ENCODE data around the gene CYB5B.

The CYB5B gene

DNA sequence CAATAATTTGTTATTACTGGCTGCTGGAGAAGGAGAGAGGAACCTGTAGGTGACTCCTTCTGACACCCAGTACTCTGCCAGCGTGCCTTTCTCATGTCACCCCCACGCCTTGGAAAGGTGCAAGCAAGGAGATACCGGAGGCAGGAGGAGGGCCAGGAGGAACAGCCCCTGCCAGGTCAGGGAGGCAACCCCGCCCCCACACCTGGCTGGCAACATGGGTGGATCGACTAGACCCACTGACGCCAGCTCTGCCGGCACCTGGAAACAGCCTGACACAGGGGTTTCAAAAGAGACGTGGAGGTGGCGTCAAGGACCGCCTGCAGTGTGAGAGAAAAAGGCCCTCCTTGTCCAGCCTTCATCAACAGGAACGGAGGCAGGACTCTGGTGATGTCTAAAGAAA lies 62.3 kb downstream of the CYB5B start:
- DNase-seq (ENCODE audit: low spot score): no peak

DNA sequence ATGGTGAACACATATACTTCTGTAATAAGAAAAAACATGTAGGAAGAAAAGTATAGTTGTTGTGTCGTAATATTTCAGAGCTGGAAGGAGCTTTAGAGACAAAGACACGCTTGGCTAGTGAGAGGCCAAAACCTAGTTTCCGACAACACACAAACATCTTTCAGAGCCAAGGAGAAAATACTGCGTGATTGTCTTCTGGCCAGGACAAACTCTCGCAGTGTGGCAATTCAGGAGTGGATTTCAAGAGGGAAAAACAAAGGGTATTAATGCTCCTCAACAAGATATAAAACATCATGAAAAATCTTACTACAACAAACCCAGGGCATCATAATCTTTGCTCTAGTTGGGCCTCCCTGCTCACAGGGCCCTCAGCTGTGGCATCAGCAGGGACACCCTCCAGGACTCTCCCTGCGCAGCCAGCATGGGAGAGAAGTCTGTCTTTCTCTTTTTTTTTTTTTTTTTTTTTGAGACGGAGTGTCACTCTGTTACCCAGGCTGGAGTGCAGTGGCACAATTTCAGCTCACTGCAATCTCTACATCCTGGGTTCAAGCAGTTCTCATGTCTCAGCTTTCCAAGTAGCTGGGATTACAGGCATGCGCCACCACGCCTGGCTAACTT lies 66.4 kb downstream of the CYB5B start:
- peak; percentile 51 for DNase-seq (ENCODE audit: low spot score)

DNA sequence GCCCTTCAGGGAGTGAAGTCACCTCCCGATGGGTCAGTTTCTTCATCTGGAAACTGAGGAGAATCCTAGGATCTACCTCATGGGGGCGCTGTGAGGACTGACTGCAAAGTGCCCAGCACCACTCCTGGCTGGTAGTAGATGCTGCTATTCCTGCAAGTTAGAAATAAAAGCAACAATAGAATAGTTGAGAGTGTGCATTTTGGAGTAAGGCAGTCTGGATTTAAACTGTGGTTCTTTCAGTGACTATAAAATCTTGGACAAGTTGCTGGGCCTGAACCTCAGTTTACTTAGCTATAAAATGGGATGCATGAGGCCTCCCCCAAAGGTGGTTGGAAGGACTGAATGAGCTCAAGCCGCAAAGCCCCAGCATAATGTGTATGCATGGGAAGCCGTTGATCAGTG lies 70.6 kb downstream of the CYB5B start:
- DNase-seq (ENCODE audit: low spot score): no peak

DNA sequence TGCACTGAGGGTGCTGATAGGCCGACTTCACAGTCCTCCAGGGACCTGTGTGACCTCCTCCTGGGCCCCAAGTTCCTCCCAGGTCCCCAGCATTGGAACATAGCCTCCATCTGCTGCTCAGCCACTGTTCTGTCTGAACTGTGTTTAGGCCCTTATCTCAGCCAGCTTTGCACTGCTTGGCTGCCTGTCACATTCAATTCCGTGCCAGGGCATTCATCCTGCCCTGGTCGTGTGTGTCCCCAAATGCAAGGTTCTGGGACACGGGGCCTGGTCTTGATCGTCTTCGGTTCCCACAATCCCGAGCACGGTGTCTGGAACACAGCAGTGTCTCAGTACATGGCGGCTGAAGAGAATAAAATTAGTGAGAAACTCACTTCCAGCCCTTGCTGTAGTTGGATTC lies 71.4 kb downstream of the CYB5B start:
- no peak for DNase-seq (ENCODE audit: low spot score)

DNA sequence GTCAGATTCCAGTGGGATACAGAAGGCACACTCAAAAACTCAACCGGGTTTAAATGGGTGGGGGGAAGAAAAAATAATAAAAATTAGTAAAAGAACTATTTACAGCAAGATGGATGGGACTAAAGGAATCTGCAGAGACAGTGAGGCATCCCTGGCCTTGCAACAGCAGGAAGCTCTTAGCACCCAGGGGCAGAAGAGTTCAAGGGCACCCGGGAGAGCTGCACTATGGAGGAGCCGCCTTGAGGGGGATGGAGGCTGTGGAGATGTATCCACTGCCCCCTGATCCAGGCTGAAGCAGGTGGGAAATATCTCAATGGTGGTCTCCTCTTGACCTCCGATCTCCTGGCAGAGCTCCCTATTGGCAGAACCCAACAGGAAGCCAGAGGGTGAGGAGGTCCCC lies 72.0 kb downstream of the CYB5B start:
- no peak for DNase-seq (ENCODE audit: low spot score)

DNA sequence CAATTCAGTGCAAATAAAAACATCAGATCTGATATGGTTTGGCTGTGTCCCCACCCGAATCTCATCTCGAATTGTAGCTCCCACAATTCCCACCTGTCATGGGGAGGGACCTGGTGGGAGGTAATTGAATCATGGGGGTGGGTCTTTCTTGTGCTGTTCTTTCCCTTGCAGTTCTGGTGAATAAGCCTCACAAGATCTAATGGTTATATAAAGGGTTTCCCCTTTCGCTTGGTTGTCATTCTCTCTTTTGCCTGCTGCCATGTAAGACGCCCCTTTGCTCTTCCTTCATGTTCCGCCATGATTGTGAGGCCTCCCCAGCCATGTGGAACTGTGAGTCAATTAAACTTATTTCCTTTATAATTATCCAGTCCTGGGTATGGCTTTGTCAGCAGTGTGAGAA lies 72.5 kb downstream of the CYB5B start:
- DNase-seq (ENCODE audit: low spot score): no peak

DNA sequence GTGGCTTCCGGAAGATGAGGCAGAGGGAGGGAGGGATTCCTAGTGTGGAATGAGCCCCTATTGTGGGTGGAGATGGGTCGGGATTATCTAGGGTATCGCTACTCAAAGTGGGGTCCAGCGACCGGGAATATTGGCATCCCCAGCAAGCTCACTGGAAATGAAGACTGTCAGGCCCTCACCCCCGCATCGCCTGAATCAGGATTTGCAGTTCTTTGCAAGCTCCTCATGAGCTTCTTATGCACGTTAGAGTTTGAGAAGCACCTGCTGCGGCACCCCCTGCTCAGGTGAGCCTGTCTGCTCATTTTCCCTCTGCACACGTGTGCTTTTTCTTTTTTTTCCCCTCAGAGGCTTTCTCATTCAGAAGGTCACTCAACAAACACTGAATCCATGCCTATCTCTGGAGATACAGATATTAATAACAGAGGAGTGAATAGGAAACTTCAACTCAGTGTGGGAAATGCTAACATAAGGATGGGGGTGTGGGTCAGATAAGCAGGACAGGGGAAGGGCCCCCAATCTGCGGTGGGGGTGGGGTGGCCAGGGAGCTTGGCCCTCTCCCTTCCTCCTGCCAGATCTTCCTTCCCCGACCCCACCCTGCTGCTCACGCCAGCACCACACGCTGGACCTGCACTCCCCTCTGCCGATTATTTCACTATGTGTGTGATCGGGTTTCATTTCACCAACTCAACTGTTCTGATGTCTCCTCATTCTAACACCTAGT lies 73.6 kb downstream of the CYB5B start:
- no peak for DNase-seq (ENCODE audit: low spot score)

DNA sequence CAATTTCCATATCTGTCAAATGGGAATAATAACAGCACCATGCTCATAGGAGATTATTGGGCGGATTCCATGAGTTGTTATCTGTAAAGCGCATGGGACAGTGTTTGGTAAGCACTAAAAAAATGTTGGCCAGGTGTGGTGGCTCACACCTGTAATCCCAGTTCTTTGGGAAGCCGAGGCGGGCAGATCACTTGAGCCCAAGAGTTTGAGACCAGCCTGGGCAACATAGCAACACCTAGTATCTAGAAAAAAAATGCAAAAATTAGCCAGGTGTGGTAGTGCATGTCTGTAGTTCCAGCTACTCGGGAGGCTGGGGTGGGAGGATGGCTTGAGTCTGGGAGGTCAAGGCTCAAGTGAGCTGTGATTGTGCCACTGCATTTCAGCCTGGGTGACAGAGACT lies 74.5 kb downstream of the CYB5B start:
- DNase-seq (ENCODE audit: low spot score): no peak

DNA sequence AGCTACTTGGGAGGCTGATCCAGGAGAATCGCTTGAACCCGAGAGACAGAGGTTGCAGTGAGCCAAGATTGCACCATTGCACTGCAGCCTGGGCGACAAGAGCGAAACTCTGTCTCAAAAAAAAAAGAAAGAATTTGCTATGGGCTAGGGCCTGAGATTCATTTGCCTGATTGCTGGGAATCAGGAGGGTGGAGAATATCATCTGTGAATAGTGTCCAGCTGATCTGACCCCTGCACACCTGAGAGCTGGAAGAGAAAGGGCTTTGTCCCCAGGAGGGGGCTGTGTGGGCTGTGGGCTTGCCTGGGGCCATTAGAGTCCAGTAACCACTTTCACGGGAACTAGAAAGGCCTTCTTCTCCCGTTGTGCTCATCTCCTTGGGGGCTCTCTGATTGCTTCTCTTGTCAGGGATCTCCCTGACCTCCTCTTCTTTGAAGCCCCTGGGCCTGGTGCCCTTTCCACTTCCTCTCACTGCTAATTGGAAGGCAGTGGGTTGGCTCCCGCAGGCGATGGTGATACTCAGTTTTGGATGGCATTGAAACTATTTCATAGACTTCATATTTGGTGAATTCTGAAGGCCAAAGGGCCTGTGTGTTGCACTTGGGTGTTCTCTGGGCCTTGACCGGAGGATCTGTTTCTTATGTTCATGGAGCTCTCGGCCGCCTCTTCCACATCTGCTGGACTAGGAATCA lies 75.3 kb downstream of the CYB5B start:
- no peak for DNase-seq (ENCODE audit: low spot score)

DNA sequence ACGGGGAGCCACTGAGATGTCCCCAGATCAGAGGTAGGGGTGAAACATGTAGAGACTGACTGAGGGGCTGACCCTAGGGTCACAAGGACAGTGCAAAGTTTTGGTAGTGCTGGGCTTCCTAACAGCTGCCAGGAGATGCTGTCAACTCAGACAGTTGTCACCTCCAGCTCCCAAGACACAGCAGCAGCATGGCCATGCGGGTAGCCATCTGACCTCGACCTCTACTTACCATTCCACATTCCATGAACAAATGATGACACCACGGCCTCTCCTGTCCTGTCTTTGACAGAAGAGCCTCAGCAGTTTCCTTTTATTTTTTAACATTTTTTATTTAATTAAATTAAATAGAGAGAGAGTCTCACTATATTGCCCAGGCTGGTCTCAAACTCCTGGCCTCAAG lies 76.1 kb downstream of the CYB5B start:
- DNase-seq (ENCODE audit: low spot score): no peak

DNA sequence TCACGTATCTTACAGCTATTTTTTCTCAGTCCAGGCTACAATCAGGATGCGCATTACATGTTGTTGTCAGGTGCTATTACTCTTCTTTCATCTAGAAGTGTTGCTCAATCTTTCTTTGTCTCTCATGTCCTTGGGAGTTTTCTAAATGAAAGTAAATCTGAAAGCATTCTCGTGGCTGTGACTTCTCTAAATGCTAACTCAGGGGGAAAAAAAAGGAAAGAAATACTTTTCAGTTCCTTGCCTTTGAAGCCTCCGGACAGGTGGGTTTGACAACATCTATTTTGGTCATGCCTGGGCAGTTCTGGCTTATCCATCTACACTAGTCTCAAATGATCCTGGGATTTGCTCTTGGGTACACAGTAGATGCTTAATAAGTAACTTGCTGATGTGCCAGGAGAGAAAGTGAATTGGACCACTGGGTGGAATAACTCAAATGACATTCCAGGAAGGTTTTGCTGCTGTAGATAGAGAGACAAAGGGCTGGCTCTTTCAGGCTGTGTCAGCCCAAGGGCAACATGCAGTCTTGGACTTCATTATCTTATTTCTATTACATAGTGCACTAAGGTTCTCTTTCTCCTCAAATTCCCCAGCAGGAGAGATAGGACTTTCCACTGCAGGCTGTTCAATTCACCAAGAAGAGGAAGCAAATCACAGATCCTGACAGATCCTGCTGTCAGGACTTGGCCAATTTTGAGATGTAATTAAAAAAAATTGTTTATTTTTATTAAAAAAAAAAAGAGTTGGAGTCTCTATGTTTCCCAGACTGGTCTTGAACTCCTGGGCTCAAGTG lies 77.7 kb downstream of the CYB5B start:
- DNase-seq (ENCODE audit: low spot score): no peak

DNA sequence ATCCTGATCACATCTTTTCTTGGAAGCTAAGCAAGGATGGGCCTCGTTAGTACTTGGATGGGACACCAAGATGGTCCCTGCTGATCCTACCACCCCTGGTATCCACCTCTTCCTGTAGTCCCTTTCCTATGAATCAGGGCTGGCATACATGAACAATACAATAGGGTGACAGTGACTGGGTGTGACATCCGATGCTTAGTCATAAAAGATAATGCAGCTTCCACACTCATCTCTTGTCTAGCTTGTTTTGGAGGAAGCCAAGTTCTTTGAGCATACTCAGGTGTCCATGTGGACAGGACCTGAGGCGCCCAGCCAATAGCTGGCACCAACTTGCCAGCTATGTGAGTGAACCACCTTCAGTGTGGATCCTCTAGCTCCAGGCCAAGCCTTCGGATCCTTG lies 78.8 kb downstream of the CYB5B start:
- DNase-seq (ENCODE audit: low spot score): no peak

DNA sequence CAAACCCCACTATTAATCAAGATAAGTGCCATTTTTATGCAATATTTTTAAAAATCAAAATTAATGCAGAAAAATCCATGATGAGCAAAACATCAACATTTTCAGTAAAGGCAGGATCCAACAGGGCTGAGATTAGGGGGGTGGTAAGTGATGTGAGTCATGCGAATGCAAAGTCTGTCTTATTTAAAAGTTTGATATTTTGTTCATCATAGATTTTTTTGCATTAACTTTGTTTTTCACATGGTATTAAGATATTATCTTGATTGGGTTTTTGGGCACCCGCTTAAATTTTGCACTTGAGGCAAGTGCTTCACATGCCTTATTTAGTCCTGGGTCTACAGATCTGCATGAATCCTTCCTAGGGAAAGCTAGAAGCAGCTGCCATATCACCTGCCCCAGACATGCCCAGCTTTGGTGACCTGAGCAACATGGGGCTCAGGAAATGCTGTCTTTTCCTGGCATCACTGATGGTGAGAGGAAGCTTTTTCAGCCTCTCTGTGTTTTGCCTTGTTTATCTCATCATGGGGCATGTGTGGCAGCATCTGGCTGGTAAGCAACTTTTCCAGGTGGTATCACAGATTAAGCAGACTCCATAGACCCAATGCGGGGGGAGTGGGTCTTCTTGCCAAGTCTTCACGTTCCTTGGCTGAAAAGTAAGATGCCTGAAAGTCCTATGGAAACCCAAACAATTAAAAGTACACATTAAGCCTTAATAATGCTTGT lies 83.8 kb downstream of the CYB5B start:
- DNase-seq (ENCODE audit: low spot score): no peak

DNA sequence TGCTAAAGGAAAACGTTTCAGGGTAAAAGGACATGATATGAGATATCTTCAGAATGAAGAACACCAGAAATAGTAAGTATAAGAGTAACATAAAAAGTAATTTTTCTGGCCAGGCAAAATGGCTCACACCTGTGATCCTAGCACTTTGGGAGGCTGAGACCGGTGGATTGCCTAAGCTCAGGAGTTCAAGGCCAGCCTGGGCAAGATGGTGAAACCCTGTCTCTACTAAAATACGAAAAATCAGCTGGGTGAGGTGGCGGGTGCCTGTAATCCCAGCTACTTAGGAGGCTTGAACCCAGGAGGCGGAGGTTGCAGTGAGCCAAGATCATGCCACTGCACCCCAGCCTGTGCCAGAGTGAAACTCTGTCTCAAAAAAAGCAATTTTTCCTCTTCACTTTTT lies 84.7 kb downstream of the CYB5B start:
- DNase-seq (ENCODE audit: low spot score): no peak

DNA sequence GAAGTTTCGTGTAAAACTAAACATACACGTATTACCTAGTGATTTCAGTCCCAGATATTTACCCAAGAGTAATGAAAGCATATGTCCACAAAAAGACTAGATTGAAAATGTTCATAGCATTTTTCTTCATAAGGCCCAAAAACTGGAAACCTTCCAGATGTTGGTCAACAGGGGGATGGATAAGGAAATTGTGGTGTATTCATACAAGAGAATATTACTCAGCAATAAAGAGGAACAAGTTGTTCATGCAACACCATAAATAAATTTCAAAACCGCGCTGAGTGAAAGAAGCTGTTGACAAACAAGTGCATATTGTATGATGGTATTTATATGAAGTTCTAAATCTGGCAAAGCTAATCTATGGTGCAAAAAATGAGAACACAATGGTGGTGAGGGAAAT lies 87.2 kb downstream of the CYB5B start:
- no peak for DNase-seq (ENCODE audit: low spot score)

DNA sequence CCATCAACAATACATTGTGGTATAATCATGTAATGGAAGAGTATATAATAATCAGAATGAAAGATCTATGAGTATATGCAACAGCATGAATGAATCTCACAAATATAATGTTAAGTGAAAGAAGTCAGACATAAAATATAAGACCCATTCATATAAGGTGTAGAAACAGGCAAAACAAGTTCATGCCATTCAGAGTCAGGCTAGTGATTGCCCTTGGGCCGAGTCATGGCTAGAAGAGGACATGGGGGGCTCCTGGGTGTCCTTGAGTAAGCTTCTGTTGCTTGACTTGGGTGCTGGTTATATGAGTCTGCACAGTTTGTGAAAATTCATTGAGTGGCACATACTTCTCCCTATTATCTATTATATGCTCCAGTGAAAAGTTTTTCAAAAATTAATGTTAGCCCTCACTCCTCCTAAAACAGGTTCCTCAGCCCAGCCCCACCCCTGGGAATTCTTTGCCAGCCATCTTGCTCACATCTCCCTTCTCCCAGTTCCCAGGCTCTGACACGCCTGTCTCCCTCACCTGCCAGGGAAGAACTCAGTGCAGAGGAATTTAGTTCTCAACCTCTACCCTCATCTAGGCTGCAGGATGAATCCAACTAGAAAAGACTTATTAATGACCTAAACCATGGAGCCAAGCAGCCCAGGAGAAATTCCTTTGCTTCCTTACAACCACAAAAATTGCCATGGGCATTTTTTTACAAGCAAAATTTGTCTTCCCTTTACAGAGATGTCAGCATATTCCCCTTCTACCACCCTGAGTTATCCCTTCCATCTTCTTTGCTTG lies 89.0 kb downstream of the CYB5B start:
- no peak for DNase-seq (ENCODE audit: low spot score)

DNA sequence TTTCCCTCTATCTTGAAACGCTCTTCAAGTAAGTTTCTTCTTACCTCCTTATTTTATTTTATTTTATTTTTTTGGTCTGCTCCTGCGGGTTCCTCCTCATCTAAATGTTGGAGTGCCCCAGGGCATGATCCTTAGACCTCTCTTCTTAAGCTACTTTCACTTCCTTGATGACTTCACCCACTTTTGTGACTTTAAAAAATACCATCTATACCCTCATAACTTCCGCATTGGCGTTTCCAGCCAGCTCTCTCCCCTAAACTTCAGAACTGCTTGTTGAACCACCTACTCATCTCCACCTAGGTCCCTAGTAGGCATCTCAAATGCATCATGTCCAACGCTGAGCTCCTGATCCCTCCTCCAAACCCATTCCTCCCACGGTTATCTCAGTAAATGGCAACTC lies 89.9 kb downstream of the CYB5B start:
- peak; percentile 27 for DNase-seq (ENCODE audit: low spot score)

Data from Ammon's horn (tissue), 1 donor.